ENCODE data around the gene GALNT17. TPM values are rescaled to one million over a fixed set of nuclear protein-coding genes. Genes with fewer than 3 reads are reported as not detected.

GALNT17 gene
- total RNA-seq, 8 experiments from 2014 or later: 3.2 to 85.6 (median 17.2) TPM; not detected in 2

GRCh38 chr7:71311576-71311975 lies 179.6 kb downstream of the GALNT17 start:
- WGBS, 10 experiments: 0 to 100% (median 55%) methylated on average over 1 to 2 of the region's 2 CpGs; no CpG with 5 or more reads in 2 of the 10 experiments
- no peak for ATAC-seq (replicated peaks in 6 of 8)
- H3K4me3 ChIP-seq: no peak overlapping the region
- peaks cover 26 to 27% of the 10 kb centered on the region in 2 donors for H3K4me1 ChIP-seq (replicated peaks in 1 of 2)
- in situ Hi-C loops (cut with MboI; ENCODE audit: low pct_unique_long_range_greater_than_20kb in 2 of 9, low sequenced_read_pairs in 9 of 9, unreplicated experiment in 9 of 9): no loop called here
- H3K27ac ChIP-seq: no peak overlapping the region

GRCh38 chr7:71312755-71313490 lies 181.0 kb downstream of the GALNT17 start:
- ATAC-seq (replicated peaks in 6 of 8): peak in 1 of 8 experiments; percentile 29
- no peak overlapping the region for H3K27ac ChIP-seq
- WGBS, 10 experiments: 0 to 76% (median 40%) methylated on average over 1 to 3 of the region's 3 CpGs; no CpG with 5 or more reads in 3 of the 10 experiments
- H3K4me3 ChIP-seq: no peak overlapping the region
- peaks cover 22 to 23% of the 10 kb centered on the region in 2 donors for H3K4me1 ChIP-seq (replicated peaks in 1 of 2)
- in situ Hi-C loops (cut with MboI; ENCODE audit: low pct_unique_long_range_greater_than_20kb in 2 of 9, low sequenced_read_pairs in 9 of 9, unreplicated experiment in 9 of 9): no loop called here

- WGBS, 10 experiments: 0 to 21% (median 0%) methylated on average over 1 to 3 of the region's 3 CpGs; no CpG with 5 or more reads in 2 of the 10 experiments
- ATAC-seq (replicated peaks in 6 of 8): peak in 5 of 8 experiments; percentile 71 to 84 (median 82)
- H3K4me3 ChIP-seq: no peak overlapping the region
- H3K4me1 ChIP-seq (replicated peaks in 1 of 2): peaks cover 17 to 19% of the 10 kb centered on the region in 2 donors
- in situ Hi-C loops (cut with MboI; ENCODE audit: low pct_unique_long_range_greater_than_20kb in 2 of 9, low sequenced_read_pairs in 9 of 9, unreplicated experiment in 9 of 9): no loop called here
- no peak overlapping the region for H3K27ac ChIP-seq
Measured at GRCh38 chr7:71313553-71313952, 181.6 kb downstream of the GALNT17 start.

DNA sequence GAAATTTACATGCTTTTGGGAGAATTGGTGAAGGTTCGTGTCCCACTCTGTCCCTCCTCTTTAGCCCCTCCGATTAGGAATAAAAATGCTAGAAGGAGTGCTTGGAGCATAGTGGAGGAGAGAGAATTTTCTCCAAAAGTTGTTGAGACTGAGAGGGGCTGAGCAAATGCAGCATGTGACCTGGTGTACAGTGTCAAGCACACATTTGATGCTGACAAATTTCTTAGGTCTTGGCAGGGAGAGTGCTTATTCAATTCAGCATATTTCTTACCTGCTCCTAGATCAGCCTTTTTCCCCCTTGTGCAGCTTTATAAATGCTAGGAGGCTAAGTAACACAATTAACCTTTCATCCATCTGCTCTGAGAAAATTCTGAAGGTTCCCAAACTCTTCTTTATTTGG lies 189.0 kb downstream of the GALNT17 start:
- H3K27ac ChIP-seq: no peak overlapping the region
- peak in 1 of 8 experiments; percentile 17 for ATAC-seq (replicated peaks in 6 of 8)
- in situ Hi-C loops (cut with MboI; ENCODE audit: low pct_unique_long_range_greater_than_20kb in 2 of 9, low sequenced_read_pairs in 9 of 9, unreplicated experiment in 9 of 9): no loop called here
- WGBS, 10 experiments: 19 to 100% (median 83%) methylated on average over 1 to 2 of the region's 2 CpGs; no CpG with 5 or more reads in 5 of the 10 experiments
- H3K4me1 ChIP-seq (replicated peaks in 1 of 2): peaks cover 14 to 17% of the 10 kb centered on the region in 2 donors
- H3K4me3 ChIP-seq: no peak overlapping the region

DNA sequence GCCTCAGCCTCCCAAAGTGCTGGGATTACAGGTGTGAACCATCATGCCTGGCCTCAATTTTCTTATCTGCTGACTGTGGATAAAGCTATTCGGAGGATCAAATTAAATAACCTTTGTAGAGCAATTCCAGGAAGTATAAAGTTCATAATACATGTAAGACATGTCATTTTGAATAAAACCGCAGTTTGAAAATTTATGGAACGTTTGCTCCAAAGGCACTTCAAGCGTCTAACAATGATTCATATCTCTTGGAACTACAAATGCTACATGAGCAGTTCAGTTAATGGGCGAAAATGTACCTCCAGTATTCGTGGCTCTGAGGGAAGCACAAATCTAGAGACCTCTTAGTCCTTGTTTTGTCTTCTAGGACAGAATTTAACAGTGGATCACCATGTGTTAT lies 190.3 kb downstream of the GALNT17 start:
- no peak for ATAC-seq (replicated peaks in 6 of 8)
- no peak overlapping the region for H3K27ac ChIP-seq
- H3K4me3 ChIP-seq: no peak overlapping the region
- WGBS, 10 experiments: 0 to 95% (median 52%) methylated on average over 1 to 6 of the region's 6 CpGs; no CpG with 5 or more reads in 2 of the 10 experiments
- in situ Hi-C loops (cut with MboI; ENCODE audit: low pct_unique_long_range_greater_than_20kb in 2 of 9, low sequenced_read_pairs in 9 of 9, unreplicated experiment in 9 of 9): no loop called here
- peaks cover 14 to 19% of the 10 kb centered on the region in 2 donors for H3K4me1 ChIP-seq (replicated peaks in 1 of 2)

DNA sequence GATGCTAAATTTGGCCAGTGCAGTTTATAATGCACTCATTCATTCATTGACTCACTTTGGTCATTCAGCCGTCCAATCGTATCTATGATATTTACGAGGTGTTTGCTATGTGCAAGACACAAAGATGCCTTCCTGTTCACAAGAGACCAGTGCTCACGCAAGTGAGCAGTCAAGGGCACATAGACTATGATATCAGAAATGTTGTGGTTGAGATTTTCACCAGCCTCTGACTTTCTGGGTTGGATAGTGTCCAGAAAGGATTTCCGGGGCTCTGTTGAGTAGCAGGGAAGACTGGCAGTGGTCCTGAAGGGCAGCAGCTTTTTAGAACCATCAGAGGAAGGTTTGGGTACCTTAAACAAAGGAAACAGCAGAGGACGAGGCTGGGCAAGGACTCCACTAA lies 191.8 kb downstream of the GALNT17 start:
- WGBS, 10 experiments: 0 to 97% (median 80%) methylated on average over 1 to 6 of the region's 6 CpGs; no CpG with 5 or more reads in 3 of the 10 experiments
- ATAC-seq (replicated peaks in 6 of 8): no peak
- Histone ChIP-seq H3K4me3 (no peak overlapping the region), H3K27ac (no peak overlapping the region), H3K4me1 (replicated peaks in 1 of 2) (peaks cover 16 to 21% of the 10 kb centered on the region in 2 donors)
- in situ Hi-C loops (cut with MboI; ENCODE audit: low pct_unique_long_range_greater_than_20kb in 2 of 9, low sequenced_read_pairs in 9 of 9, unreplicated experiment in 9 of 9): no loop called here

- ATAC-seq (replicated peaks in 6 of 8): peak in 5 of 8 experiments; percentile 59 to 71 (median 68)
- 13 to 50% (median 24%) methylated on average over 1 to 5 of the region's 5 CpGs; no CpG with 5 or more reads in 4 of the 10 experiments for WGBS, 10 experiments
- H3K4me3 ChIP-seq: no peak overlapping the region
- peaks cover 17 to 30% of the 10 kb centered on the region in 2 donors for H3K4me1 ChIP-seq (replicated peaks in 1 of 2)
- no peak overlapping the region for H3K27ac ChIP-seq
- in situ Hi-C loops (cut with MboI; ENCODE audit: low pct_unique_long_range_greater_than_20kb in 2 of 9, low sequenced_read_pairs in 9 of 9, unreplicated experiment in 9 of 9): no loop called here
Measured at GRCh38 chr7:71325151-71325550, 193.2 kb downstream of the GALNT17 start.

DNA sequence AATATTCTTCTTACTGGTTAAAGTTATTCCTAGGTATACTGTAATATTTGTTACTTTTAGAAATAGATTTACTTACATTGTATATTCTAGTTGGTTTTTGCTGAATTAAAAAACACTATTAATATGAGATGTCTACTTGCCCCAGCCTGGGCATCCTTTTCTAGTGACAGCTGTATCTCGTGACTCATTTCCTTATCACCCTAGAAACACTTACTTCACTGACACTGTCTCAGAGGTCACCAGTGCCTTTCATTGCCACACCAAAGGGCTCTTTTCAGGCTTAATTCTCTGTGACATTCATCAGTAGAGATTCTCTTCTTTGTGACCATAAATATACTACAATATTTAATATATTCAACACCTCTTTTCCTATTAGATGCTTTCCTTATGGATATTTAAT lies 194.7 kb downstream of the GALNT17 start:
- peak in 3 of 8 experiments; percentile 47 to 62 (median 49) for ATAC-seq (replicated peaks in 6 of 8)
- Histone ChIP-seq H3K4me3 (no peak overlapping the region), H3K4me1 (replicated peaks in 1 of 2) (peaks cover 12 to 28% of the 10 kb centered on the region in 2 donors), H3K27ac (no peak overlapping the region)
- in situ Hi-C loops (cut with MboI; ENCODE audit: low pct_unique_long_range_greater_than_20kb in 2 of 9, low sequenced_read_pairs in 9 of 9, unreplicated experiment in 9 of 9): no loop called here
- WGBS, 10 experiments: 0 to 83% (median 29%) methylated on average over 1 of the region's 1 CpG; no CpG with 5 or more reads in 2 of the 10 experiments

- no peak overlapping the region for H3K4me3 ChIP-seq
- no peak for ATAC-seq (replicated peaks in 6 of 8)
- 6 to 91% (median 42%) methylated on average over 1 to 5 of the region's 5 CpGs; no CpG with 5 or more reads in 1 of the 10 experiments for WGBS, 10 experiments
- H3K27ac ChIP-seq: no peak overlapping the region
- peaks cover 12 to 28% of the 10 kb centered on the region in 2 donors for H3K4me1 ChIP-seq (replicated peaks in 1 of 2)
- in situ Hi-C loops (cut with MboI; ENCODE audit: low pct_unique_long_range_greater_than_20kb in 2 of 9, low sequenced_read_pairs in 9 of 9, unreplicated experiment in 9 of 9): no loop called here
Measured at GRCh38 chr7:71327946-71328345, 196.0 kb downstream of the GALNT17 start.

- H3K27ac ChIP-seq: no peak overlapping the region
- 0 to 90% (median 70%) methylated on average over 1 to 8 of the region's 10 CpGs for WGBS, 10 experiments
- in situ Hi-C loops (cut with MboI; ENCODE audit: low pct_unique_long_range_greater_than_20kb in 2 of 9, low sequenced_read_pairs in 9 of 9, unreplicated experiment in 9 of 9): no loop called here
- H3K4me1 ChIP-seq (replicated peaks in 1 of 2): peaks cover 12 to 28% of the 10 kb centered on the region in 2 donors
- ATAC-seq (replicated peaks in 6 of 8): no peak
- H3K4me3 ChIP-seq: no peak overlapping the region
Measured at GRCh38 chr7:71329030-71329660, 197.2 kb downstream of the GALNT17 start.

- Histone ChIP-seq H3K4me3 (no peak overlapping the region), H3K4me1 (replicated peaks in 1 of 2) (peaks cover 3 to 11% of the 10 kb centered on the region in 2 donors), H3K27ac (no peak overlapping the region)
- ATAC-seq (replicated peaks in 6 of 8): no peak
- 9 to 100% (median 51%) methylated on average over 1 to 4 of the region's 4 CpGs; no CpG with 5 or more reads in 1 of the 10 experiments for WGBS, 10 experiments
- in situ Hi-C loops (cut with MboI; ENCODE audit: low pct_unique_long_range_greater_than_20kb in 2 of 9, low sequenced_read_pairs in 9 of 9, unreplicated experiment in 9 of 9): no loop called here
Measured at GRCh38 chr7:71332207-71332606, 200.3 kb downstream of the GALNT17 start.

DNA sequence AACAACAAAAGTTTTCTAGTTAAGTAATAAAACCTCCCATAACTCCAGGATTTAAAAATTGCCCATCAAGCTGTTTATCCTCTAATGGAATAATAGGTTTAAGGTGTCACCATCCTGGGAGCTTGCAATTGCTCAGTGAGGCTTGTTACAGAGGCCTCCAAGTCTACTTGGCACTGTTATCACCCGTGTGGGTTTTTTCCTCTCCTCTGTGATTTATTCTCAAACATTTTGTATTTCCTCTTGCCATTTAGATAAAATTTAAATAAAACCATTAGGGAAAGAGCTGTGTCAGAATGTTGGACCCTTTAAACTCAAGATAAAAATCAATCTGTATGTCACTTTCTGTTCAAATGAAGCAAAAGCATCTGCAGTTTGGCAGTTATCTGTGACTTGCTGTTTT lies 202.6 kb downstream of the GALNT17 start:
- Histone ChIP-seq H3K4me3 (no peak overlapping the region), H3K4me1 (replicated peaks in 1 of 2) (peaks cover 0 to under 1% of the 10 kb centered on the region in 2 donors), H3K27ac (no peak overlapping the region)
- ATAC-seq (replicated peaks in 6 of 8): peak in 1 of 8 experiments; percentile 20
- WGBS, 10 experiments: 0 to 80% (median 40%) methylated on average over 1 of the region's 1 CpG; no CpG with 5 or more reads in 2 of the 10 experiments
- in situ Hi-C loops (cut with MboI; ENCODE audit: low pct_unique_long_range_greater_than_20kb in 2 of 9, low sequenced_read_pairs in 9 of 9, unreplicated experiment in 9 of 9): no loop called here

- WGBS, 10 experiments: 0 to 100% (median 88%) methylated on average over 1 to 2 of the region's 2 CpGs; no CpG with 5 or more reads in 1 of the 10 experiments
- in situ Hi-C loops (cut with MboI; ENCODE audit: low pct_unique_long_range_greater_than_20kb in 2 of 9, low sequenced_read_pairs in 9 of 9, unreplicated experiment in 9 of 9): no loop called here
- H3K4me1 ChIP-seq (replicated peaks in 1 of 2): peaks cover 0 to 3% of the 10 kb centered on the region in 2 donors
Measured at GRCh38 chr7:71338866-71339265, 206.9 kb downstream of the GALNT17 start.

More at GRCh38 chr7:71338866-71339265, 206.9 kb downstream of the GALNT17 start:
- Histone ChIP-seq H3K4me3 (no peak overlapping the region), H3K27ac (no peak overlapping the region)
- ATAC-seq (replicated peaks in 6 of 8): no peak

Measured in motor neuron (in vitro differentiated cells).